HG03103 (cell line): Measurements from ENCODE around the gene ZFPM1.

Source experiments
- ATAC-seq: cut with Tn5 transposase; IDR thresholded peaks from one replicate; pipeline ENCODE4 v1.9.1; 2021; ENCODE audit warnings: low read depth; ENCODE audit not compliant: unreplicated experiment

The ZFPM1 gene

GRCh38 chr16:88416686-88417085 is 36.4 kb upstream of the ZFPM1 start:
- ATAC-seq, result no peak

GRCh38 chr16:88417684-88418476 is 35.2 kb upstream of the ZFPM1 start:
- ATAC-seq, result no peak

GRCh38 chr16:88418869-88419268 is 34.2 kb upstream of the ZFPM1 start:
- no peak for ATAC-seq

GRCh38 chr16:88419790-88420189 is 33.3 kb upstream of the ZFPM1 start:
- ATAC-seq, result no peak

GRCh38 chr16:88420496-88420895 is 32.6 kb upstream of the ZFPM1 start:
- ATAC-seq, result no peak

GRCh38 chr16:88421301-88421700 is 31.8 kb upstream of the ZFPM1 start:
- ATAC-seq, result no peak

GRCh38 chr16:88421871-88422433 is 31.1 kb upstream of the ZFPM1 start:
- ATAC-seq, result no peak

- no peak for ATAC-seq
Observed at GRCh38 chr16:88422733-88423447, 30.2 kb upstream of the ZFPM1 start.

- ATAC-seq, result no peak
Observed at GRCh38 chr16:88423448-88423850, 29.6 kb upstream of the ZFPM1 start.

- no peak for ATAC-seq
Observed at GRCh38 chr16:88424587-88425235, 28.4 kb upstream of the ZFPM1 start.

GRCh38 chr16:88426018-88426417 is 27.1 kb upstream of the ZFPM1 start:
- ATAC-seq, result no peak

GRCh38 chr16:88427376-88427775 is 25.7 kb upstream of the ZFPM1 start:
- no peak for ATAC-seq

GRCh38 chr16:88428156-88428555 is 24.9 kb upstream of the ZFPM1 start:
- no peak for ATAC-seq

- ATAC-seq, result no peak
Observed at GRCh38 chr16:88428616-88429386, 24.3 kb upstream of the ZFPM1 start.

GRCh38 chr16:88429387-88430184 is 23.5 kb upstream of the ZFPM1 start:
- no peak for ATAC-seq

- no peak for ATAC-seq
Observed at GRCh38 chr16:88430185-88430523, 22.9 kb upstream of the ZFPM1 start.

- ATAC-seq, result no peak
Observed at GRCh38 chr16:88430524-88431446, 22.3 kb upstream of the ZFPM1 start.

GRCh38 chr16:88431651-88432050 is 21.4 kb upstream of the ZFPM1 start:
- no peak for ATAC-seq

- no peak for ATAC-seq
Observed at GRCh38 chr16:88432174-88432573, 20.9 kb upstream of the ZFPM1 start.
